ENCODE data around the gene PSRC1. TPM values are rescaled to one million over a fixed set of nuclear protein-coding genes. Genes with fewer than 3 reads are reported as not detected.
A peak's percentile ranks its signal among the peaks of the same experiment; 100 is the strongest.

The PSRC1 gene
- total RNA-seq, 8 experiments from 2014 or later, result 7.0 to 118 (median 12.9) TPM

GRCh38 chr1:109252167-109252892 is 30.6 kb downstream of the PSRC1 start:
- Histone ChIP-seq H3K4me3 (no peak overlapping the region), H3K27ac (peak overlapping the region; percentile 93 to 95), H3K4me1 (replicated peaks in 1 of 2) (peaks cover 62 to 76% of the 10 kb centered on the region in 2 donors)
- in situ Hi-C loops (cut with MboI; ENCODE audit: low pct_unique_long_range_greater_than_20kb in 2 of 9, low sequenced_read_pairs in 9 of 9, unreplicated experiment in 9 of 9), result loop anchor here in 2 of 9 experiments (25.0 kb wide), 1 partner anchor 135 kb away; the partner anchor contains the start of gene SORT1 (in 2 of the 2)
- no peak for ATAC-seq (replicated peaks in 6 of 8)
- WGBS, 10 experiments, result 80 to 100% (median 96%) methylated on average over 2 to 24 of the region's 31 CpGs; no CpG with 5 or more reads in 2 of the 10 experiments

GRCh38 chr1:109251277-109252166 is 31.4 kb downstream of the PSRC1 start:
- Histone ChIP-seq H3K4me3 (no peak overlapping the region), H3K27ac (no peak overlapping the region), H3K4me1 (replicated peaks in 1 of 2) (peaks cover 56 to 75% of the 10 kb centered on the region in 2 donors)
- 87 to 100% (median 95%) methylated on average over 2 to 27 of the region's 32 CpGs; no CpG with 5 or more reads in 3 of the 10 experiments for WGBS, 10 experiments
- no peak for ATAC-seq (replicated peaks in 6 of 8)
- in situ Hi-C loops (cut with MboI; ENCODE audit: low pct_unique_long_range_greater_than_20kb in 2 of 9, low sequenced_read_pairs in 9 of 9, unreplicated experiment in 9 of 9), result loop anchor here in 2 of 9 experiments (25.0 kb wide), 1 partner anchor 136 kb away; the partner anchor contains the start of gene SORT1 (in 2 of the 2)

DNA sequence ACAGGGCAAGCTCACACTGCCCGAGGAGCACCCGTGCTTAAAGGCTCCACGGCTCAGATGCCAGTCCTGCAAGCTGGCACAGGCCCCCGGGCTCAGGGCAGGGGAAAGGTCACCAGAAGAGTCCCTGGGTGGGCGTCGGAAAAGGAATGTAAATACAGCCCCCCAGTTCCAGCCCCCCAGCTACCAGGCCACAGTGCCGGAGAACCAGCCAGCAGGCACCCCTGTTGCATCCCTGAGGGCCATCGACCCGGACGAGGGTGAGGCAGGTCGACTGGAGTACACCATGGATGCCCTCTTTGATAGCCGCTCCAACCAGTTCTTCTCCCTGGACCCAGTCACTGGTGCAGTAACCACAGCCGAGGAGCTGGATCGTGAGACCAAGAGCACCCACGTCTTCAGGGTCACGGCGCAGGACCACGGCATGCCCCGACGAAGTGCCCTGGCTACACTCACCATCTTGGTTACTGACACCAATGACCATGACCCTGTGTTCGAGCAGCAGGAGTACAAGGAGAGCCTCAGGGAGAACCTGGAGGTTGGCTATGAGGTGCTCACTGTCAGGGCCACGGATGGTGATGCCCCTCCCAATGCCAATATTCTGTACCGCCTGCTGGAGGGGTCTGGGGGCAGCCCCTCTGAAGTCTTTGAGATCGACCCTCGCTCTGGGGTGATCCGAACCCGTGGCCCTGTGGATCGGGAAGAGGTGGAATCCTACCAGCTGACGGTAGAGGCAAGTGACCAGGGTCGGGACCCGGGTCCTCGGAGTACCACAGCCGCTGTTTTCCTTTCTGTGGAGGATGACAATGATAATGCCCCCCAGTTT is 32.3 kb downstream of the PSRC1 start:
- 65 to 100% (median 81%) methylated on average over 1 to 10 of the region's 33 CpGs; no CpG with 5 or more reads in 6 of the 10 experiments for WGBS, 10 experiments
- Histone ChIP-seq H3K4me3 (peak overlapping the region; percentile 67 to 94 (median 86)), H3K4me1 (replicated peaks in 1 of 2) (peaks cover 48 to 67% of the 10 kb centered on the region in 2 donors), H3K27ac (peak overlapping the region; percentile 86 to 89)
- no peak for ATAC-seq (replicated peaks in 6 of 8)
- in situ Hi-C loops (cut with MboI; ENCODE audit: low pct_unique_long_range_greater_than_20kb in 2 of 9, low sequenced_read_pairs in 9 of 9, unreplicated experiment in 9 of 9), result loop anchor here in 2 of 9 experiments (25.0 kb wide), 1 partner anchor 137 kb away; the partner anchor contains the start of gene SORT1 (in 2 of the 2)

DNA sequence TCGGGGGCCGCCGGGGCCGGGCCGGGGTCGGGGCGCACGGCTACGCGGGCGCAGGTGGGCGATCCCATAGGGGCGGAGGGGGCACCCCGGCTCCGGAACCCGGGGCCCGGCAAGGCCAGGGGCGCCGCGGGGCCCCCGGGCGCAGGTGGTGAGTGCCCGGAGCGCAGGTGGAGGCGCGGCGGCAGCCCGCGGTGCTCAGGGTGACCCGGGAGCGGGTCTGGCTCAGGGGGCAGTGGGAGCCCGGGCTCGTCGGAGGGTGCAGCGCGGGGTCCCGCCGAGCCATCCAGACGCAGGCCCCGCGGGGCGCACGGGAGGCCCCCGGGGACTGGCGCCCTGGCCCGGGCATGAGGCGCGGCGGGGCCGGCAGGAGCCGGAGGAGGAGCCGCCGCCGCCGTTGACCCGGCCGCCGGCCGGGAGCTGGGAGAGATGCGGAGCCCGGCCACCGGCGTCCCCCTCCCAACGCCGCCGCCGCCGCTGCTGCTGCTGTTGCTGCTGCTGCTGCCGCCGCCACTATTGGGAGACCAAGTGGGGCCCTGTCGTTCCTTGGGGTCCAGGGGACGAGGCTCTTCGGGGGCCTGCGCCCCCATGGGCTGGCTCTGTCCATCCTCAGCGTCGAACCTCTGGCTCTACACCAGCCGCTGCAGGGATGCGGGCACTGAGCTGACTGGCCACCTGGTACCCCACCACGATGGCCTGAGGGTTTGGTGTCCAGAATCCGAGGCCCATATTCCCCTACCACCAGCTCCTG is 33.1 kb downstream of the PSRC1 start:
- H3K4me1 ChIP-seq (replicated peaks in 1 of 2), result peaks cover 41 to 59% of the 10 kb centered on the region in 2 donors
- peak overlapping the region; percentile 86 to 89 for H3K27ac ChIP-seq
- H3K4me3 ChIP-seq, result peak overlapping the region; percentile 67 to 94 (median 86)
- in situ Hi-C loops (cut with MboI; ENCODE audit: low pct_unique_long_range_greater_than_20kb in 2 of 9, low sequenced_read_pairs in 9 of 9, unreplicated experiment in 9 of 9), result loop anchor here in 2 of 9 experiments (25.0 kb wide), 1 partner anchor 137 kb away; the partner anchor contains the start of gene SORT1 (in 2 of the 2)
- 0 to 7% (median 2%) methylated on average over 13 to 16 of the region's 80 CpGs; no CpG with 5 or more reads in 7 of the 10 experiments for WGBS, 10 experiments
- peak; percentile 17 to 55 (median 22) for ATAC-seq (replicated peaks in 6 of 8)

DNA sequence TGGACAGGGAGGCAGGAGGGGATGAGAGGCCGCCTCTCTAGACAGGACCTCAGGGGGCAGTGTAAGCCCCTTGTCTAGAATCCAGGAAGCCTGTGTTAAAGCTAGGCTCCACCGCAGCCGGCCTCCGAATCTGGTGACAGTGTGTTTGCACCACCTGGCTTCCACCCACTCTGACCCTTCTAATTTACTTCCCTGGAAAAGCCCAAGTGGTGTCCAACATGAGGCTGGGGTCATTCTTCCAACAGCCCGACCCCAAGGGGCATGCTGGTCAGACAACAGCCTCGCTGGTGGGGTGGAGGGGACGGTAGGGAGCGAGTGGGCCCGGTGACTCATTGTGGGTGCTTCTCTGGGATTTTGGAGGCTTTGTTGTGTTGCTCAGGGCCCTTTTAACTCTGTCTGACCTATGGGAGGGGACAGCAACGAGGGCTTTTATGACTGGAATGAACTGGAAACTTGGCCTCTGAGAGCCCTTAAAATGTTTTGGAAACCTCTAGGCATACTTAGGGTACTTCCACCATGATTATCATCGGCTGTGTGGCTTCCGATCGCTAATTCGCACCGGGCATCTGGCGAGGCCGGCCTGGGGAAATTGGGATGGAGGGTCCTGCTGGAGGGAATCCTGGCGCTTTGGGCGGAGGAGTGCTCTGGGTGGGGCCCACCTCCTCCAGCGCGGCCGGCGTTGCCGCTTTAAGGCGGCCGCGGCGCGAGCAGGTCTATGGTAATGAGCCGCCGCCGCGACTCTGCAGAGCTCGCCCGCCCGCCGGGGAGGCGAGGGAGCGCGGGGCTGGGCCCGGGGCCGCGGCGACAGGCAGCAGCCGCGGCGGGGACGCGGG is 33.9 kb downstream of the PSRC1 start, which contains the start of gene CELSR2:
CELSR2 (plus strand) TSS at position 743 of the 833 bp plus-strand sequence. CDS start 541 bp downstream, outside the sequence.
- in situ Hi-C loops (cut with MboI; ENCODE audit: low pct_unique_long_range_greater_than_20kb in 2 of 9, low sequenced_read_pairs in 9 of 9, unreplicated experiment in 9 of 9), result no loop called here
- H3K4me3 ChIP-seq, result peak within 1 kb of the TSS; percentile 67 to 94 (median 86)
- peaks cover 33 to 59% of the 10 kb centered on the region in 2 donors for H3K4me1 ChIP-seq (replicated peaks in 1 of 2)
- WGBS, 10 experiments, result 0 to 90% (median 18%) methylated on average over 1 to 15 of the region's 49 CpGs; no CpG with 5 or more reads in 3 of the 10 experiments
- ATAC-seq (replicated peaks in 6 of 8), result peak; percentile 66 to 93 (median 74)
- H3K27ac ChIP-seq, result peak within 1 kb of the TSS; percentile 86 to 89

- Histone ChIP-seq H3K4me3 (no peak overlapping the region), H3K4me1 (replicated peaks in 1 of 2) (peaks cover 34 to 59% of the 10 kb centered on the region in 2 donors), H3K27ac (no peak overlapping the region)
- in situ Hi-C loops (cut with MboI; ENCODE audit: low pct_unique_long_range_greater_than_20kb in 2 of 9, low sequenced_read_pairs in 9 of 9, unreplicated experiment in 9 of 9), result no loop called here
- WGBS, 10 experiments, result 60 to 100% (median 90%) methylated on average over 1 to 7 of the region's 7 CpGs; no CpG with 5 or more reads in 5 of the 10 experiments
- no peak for ATAC-seq (replicated peaks in 6 of 8)
These were observed 34.5 kb downstream of the PSRC1 start for GRCh38 chr1:109248444-109248796.

- ATAC-seq (replicated peaks in 6 of 8), result no peak
- H3K4me1 ChIP-seq (replicated peaks in 1 of 2), result peaks cover 34 to 59% of the 10 kb centered on the region in 2 donors
- 54 to 97% (median 78%) methylated on average over 3 to 8 of the region's 8 CpGs; no CpG with 5 or more reads in 2 of the 10 experiments for WGBS, 10 experiments
- in situ Hi-C loops (cut with MboI; ENCODE audit: low pct_unique_long_range_greater_than_20kb in 2 of 9, low sequenced_read_pairs in 9 of 9, unreplicated experiment in 9 of 9), result no loop called here
- no peak overlapping the region for H3K4me3 ChIP-seq
- H3K27ac ChIP-seq, result no peak overlapping the region
These were observed 35.3 kb downstream of the PSRC1 start for GRCh38 chr1:109247401-109248365.

GRCh38 chr1:109246141-109246551 is 36.8 kb downstream of the PSRC1 start:
- in situ Hi-C loops (cut with MboI; ENCODE audit: low pct_unique_long_range_greater_than_20kb in 2 of 9, low sequenced_read_pairs in 9 of 9, unreplicated experiment in 9 of 9), result no loop called here
- Histone ChIP-seq H3K4me3 (no peak overlapping the region), H3K4me1 (replicated peaks in 1 of 2) (peaks cover 43 to 67% of the 10 kb centered on the region in 2 donors), H3K27ac (no peak overlapping the region)
- WGBS, 10 experiments, result 80 to 97% (median 86%) methylated on average over 1 to 6 of the region's 7 CpGs; no CpG with 5 or more reads in 4 of the 10 experiments
- ATAC-seq (replicated peaks in 6 of 8), result no peak

DNA sequence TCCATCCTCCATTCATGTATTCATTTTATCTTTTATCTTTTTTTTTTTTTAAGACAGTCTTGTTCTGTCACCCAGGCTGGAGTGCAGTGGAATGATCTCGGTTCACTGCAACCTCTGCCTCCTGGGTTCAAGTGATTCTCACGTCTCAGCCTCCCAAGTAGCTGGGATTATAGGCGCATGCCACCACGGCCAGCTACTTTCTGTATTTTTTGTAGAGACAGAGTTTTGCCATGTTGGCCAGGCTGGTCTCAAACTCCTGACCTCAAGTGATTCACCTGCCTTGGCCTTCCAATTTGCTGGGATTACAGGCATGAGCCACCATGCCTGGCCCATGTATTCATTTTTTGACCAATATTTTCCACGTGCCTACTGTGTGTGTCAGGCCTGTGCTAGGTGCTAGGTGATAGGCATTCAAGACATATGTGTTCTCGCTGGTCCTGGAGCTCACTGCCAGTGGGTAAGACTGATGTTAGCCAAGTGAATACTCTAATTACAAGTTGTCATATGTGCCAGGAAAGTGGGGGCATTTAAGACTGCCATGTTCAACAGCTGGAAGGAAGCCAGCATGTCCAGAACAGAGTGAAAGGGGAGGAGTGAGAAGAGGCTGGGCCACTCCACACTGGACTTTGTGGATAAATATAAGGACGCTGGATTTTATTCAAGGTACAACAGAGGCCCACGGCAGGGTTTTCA is 38.9 kb downstream of the PSRC1 start:
- Histone ChIP-seq H3K27ac (peak overlapping the region in 1 of 2 donors; percentile 60), H3K4me3 (no peak overlapping the region), H3K4me1 (replicated peaks in 1 of 2) (peaks cover 53 to 76% of the 10 kb centered on the region in 2 donors)
- WGBS, 10 experiments, result 36 to 100% (median 94%) methylated on average over 2 to 8 of the region's 8 CpGs; no CpG with 5 or more reads in 1 of the 10 experiments
- in situ Hi-C loops (cut with MboI; ENCODE audit: low pct_unique_long_range_greater_than_20kb in 2 of 9, low sequenced_read_pairs in 9 of 9, unreplicated experiment in 9 of 9), result no loop called here
- no peak for ATAC-seq (replicated peaks in 6 of 8)
